Jurkat, Clone E6-1 (cell line): ENCODE measurements around the gene VPS8.

ENCODE experiments used
- DNase-seq: peaks from one replicate; pipeline ENCODE4 v3.0.0-alpha.2; 2011; ENCODE audit warnings: low read depth, low spot score
- H3K4me3 ChIP-seq: 2 replicates; pipeline ENCODE4 v1.5.1; 2011; ENCODE audit warnings: mild to moderate bottlenecking, low read length, control low read depth, moderate library complexity

Gene VPS8

GRCh38 chr3:185024406-185024805 is 212.4 kb downstream of the VPS8 start:
- DNase-seq: no peak
- no peak overlapping the region for H3K4me3 ChIP-seq

- peak; percentile 75 for DNase-seq
- no peak overlapping the region for H3K4me3 ChIP-seq
Measured at GRCh38 chr3:185024966-185025365, 213.0 kb downstream of the VPS8 start.

GRCh38 chr3:185028121-185028520 is 216.2 kb downstream of the VPS8 start:
- DNase-seq: no peak
- no peak overlapping the region for H3K4me3 ChIP-seq

- DNase-seq: no peak
Measured at GRCh38 chr3:185029086-185029485, 217.1 kb downstream of the VPS8 start.

GRCh38 chr3:185030399-185030798 is 218.4 kb downstream of the VPS8 start:
- no peak overlapping the region for H3K4me3 ChIP-seq
- no peak for DNase-seq

More at GRCh38 chr3:185029086-185029485, 217.1 kb downstream of the VPS8 start:
- H3K4me3 ChIP-seq: no peak overlapping the region

- DNase-seq: no peak
- H3K4me3 ChIP-seq: no peak overlapping the region
Measured at GRCh38 chr3:185030951-185031350, 219.0 kb downstream of the VPS8 start.

- H3K4me3 ChIP-seq: no peak overlapping the region
- DNase-seq: no peak
Measured at GRCh38 chr3:185037801-185038200, 225.8 kb downstream of the VPS8 start.

GRCh38 chr3:185040425-185040824 is 228.5 kb downstream of the VPS8 start:
- no peak for DNase-seq
- no peak overlapping the region for H3K4me3 ChIP-seq

GRCh38 chr3:185041540-185041939 is 229.6 kb downstream of the VPS8 start:
- no peak overlapping the region for H3K4me3 ChIP-seq
- DNase-seq: no peak

GRCh38 chr3:185042312-185043050 is 230.5 kb downstream of the VPS8 start:
- H3K4me3 ChIP-seq: no peak overlapping the region

GRCh38 chr3:185046164-185046515 is 234.2 kb downstream of the VPS8 start:
- DNase-seq: no peak
- H3K4me3 ChIP-seq: no peak overlapping the region

More at GRCh38 chr3:185042312-185043050, 230.5 kb downstream of the VPS8 start:
- no peak for DNase-seq

- no peak overlapping the region for H3K4me3 ChIP-seq
- DNase-seq: no peak
Measured at GRCh38 chr3:185046603-185047002, 234.6 kb downstream of the VPS8 start.

- DNase-seq: no peak
- H3K4me3 ChIP-seq: no peak overlapping the region
Measured at GRCh38 chr3:185049710-185050109, 237.7 kb downstream of the VPS8 start.

- no peak overlapping the region for H3K4me3 ChIP-seq
- DNase-seq: no peak
Measured at GRCh38 chr3:185051801-185052200, 239.8 kb downstream of the VPS8 start.

GRCh38 chr3:185052631-185053030 is 240.7 kb downstream of the VPS8 start:
- DNase-seq: no peak
- H3K4me3 ChIP-seq: no peak overlapping the region

GRCh38 chr3:185056908-185057307 is 244.9 kb downstream of the VPS8 start:
- H3K4me3 ChIP-seq: no peak overlapping the region
- no peak for DNase-seq

GRCh38 chr3:185057829-185058228 is 245.9 kb downstream of the VPS8 start:
- no peak overlapping the region for H3K4me3 ChIP-seq
- DNase-seq: no peak

GRCh38 chr3:185058796-185059195 is 246.8 kb downstream of the VPS8 start:
- H3K4me3 ChIP-seq: no peak overlapping the region
- no peak for DNase-seq

- H3K4me3 ChIP-seq: no peak overlapping the region
- DNase-seq: no peak
Measured at GRCh38 chr3:185059766-185060165, 247.8 kb downstream of the VPS8 start.

GRCh38 chr3:185060655-185061054 is 248.7 kb downstream of the VPS8 start:
- no peak for DNase-seq
- no peak overlapping the region for H3K4me3 ChIP-seq

- H3K4me3 ChIP-seq: no peak overlapping the region
- DNase-seq: no peak
Measured at GRCh38 chr3:185062191-185062590, 250.2 kb downstream of the VPS8 start.
